HUES6 (cell line): ENCODE data around the gene SPHK1.

Source experiments
- H3K27ac ChIP-seq: 2 replicates; pipeline ENCODE4 v1.7.0; 2013; ENCODE audit warnings: low read depth, mild to moderate bottlenecking, low read length, inconsistent platforms
- H3K27me3 ChIP-seq: 2 replicates; pipeline ENCODE4 v1.6.1; 2013; ENCODE audit warnings: low read length; ENCODE audit not compliant: control insufficient read depth, insufficient read depth
- H3K36me3 ChIP-seq: 2 replicates; pipeline ENCODE4 v1.6.1; 2013; ENCODE audit warnings: low read length; ENCODE audit not compliant: control insufficient read depth, insufficient read depth
- H3K4me1 ChIP-seq: 2 replicates; pipeline ENCODE4 v1.6.1; 2013; ENCODE audit warnings: low read length; ENCODE audit not compliant: control insufficient read depth, insufficient read depth
- H3K4me3 ChIP-seq: 2 replicates; pipeline ENCODE4 v1.5.1; 2013; ENCODE audit warnings: low read depth, low read length
- H3K9ac ChIP-seq: one replicate; pipeline ENCODE4 v1.6.1; 2013; ENCODE audit warnings: mild to moderate bottlenecking, low read length
- H3K9me3 ChIP-seq: 2 replicates; pipeline ENCODE4 v1.6.1; 2013; ENCODE audit warnings: low read depth, low read length; ENCODE audit not compliant: control insufficient read depth, insufficient read depth

SPHK1 gene

GRCh38 chr17:76388966-76389888, 4.8 kb downstream of the SPHK1 start:
- Histone ChIP-seq H3K9ac (no peak overlapping the region), H3K27me3 (peaks cover 21% of the 10 kb centered on the region), H3K4me3 (no peak overlapping the region), H3K4me1 (peaks cover 27% of the 10 kb centered on the region), H3K27ac (no peak overlapping the region), H3K9me3 (no peaks in the 10 kb centered on the region), H3K36me3 (peaks cover 32% of the 10 kb centered on the region)

DNA sequence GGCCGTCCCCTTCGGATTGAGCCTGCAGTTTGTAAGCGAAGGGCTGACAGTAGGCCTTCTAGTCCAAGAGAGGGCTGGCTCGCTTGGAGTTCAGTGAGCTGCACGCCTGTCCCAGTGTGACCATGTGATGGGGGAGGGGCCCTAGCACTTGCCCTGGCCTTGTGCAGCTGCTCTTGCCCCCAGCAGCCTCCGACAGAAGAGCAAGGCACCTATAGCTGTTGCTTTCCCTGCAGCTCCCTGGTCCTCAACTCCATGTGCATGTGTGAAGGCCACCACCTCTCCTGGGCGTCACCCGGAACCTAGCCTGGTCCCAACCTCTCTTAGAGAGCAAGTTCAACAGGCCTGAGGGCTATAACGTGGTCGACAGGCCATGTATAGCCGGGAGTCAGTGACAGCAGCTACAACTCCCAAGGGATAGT, 5.6 kb downstream of the SPHK1 start:
- Histone ChIP-seq H3K27ac (no peak overlapping the region), H3K36me3 (peaks cover 36% of the 10 kb centered on the region), H3K9me3 (no peaks in the 10 kb centered on the region), H3K27me3 (peaks cover 13% of the 10 kb centered on the region), H3K9ac (no peak overlapping the region), H3K4me3 (no peak overlapping the region), H3K4me1 (peaks cover 27% of the 10 kb centered on the region)

DNA sequence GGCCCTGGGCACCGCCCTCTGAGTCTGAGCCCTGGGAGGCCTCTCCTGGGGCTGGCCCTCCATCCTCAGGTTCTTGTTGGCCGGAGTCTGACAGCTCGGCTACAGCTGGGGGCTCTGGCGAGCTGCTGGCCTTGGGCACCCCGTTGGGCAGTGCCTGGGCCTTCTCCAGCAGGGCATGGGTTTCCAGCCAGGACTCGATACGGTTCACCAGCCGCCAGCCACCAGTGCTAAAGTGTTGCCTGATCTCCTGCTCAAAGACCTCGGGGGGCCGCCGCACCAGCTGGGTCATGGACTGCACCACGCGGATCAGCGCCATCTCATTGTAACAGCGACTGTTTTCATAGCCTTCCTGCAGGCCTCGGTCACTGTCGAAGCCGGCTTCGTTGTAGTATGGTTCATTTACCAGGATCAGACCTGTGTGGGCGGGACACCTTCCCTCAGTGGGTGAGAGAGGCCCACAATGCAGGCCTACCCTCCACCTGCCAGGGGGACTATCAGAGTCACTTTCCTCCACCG, 6.8 kb downstream of the SPHK1 start:
- peaks cover 20% of the 10 kb centered on the region for H3K4me1 ChIP-seq
- H3K9me3 ChIP-seq = no peaks in the 10 kb centered on the region
- H3K27me3 ChIP-seq = peaks cover under 1% of the 10 kb centered on the region
- H3K4me3 ChIP-seq = no peak overlapping the region
- no peak overlapping the region for H3K9ac ChIP-seq
- H3K27ac ChIP-seq = no peak overlapping the region
- peaks cover 46% of the 10 kb centered on the region for H3K36me3 ChIP-seq

GRCh38 chr17:76394166-76394565, 9.8 kb downstream of the SPHK1 start:
- Histone ChIP-seq H3K4me1 (peaks cover 11% of the 10 kb centered on the region), H3K27ac (no peak overlapping the region), H3K9me3 (no peaks in the 10 kb centered on the region), H3K27me3 (no peaks in the 10 kb centered on the region), H3K9ac (no peak overlapping the region), H3K4me3 (no peak overlapping the region), H3K36me3 (peaks cover 74% of the 10 kb centered on the region)

GRCh38 chr17:76395980-76396379, 11.6 kb downstream of the SPHK1 start:
- Histone ChIP-seq H3K4me1 (no peaks in the 10 kb centered on the region), H3K4me3 (no peak overlapping the region), H3K9ac (no peak overlapping the region), H3K27me3 (no peaks in the 10 kb centered on the region), H3K27ac (no peak overlapping the region), H3K36me3 (peaks cover 82% of the 10 kb centered on the region), H3K9me3 (no peaks in the 10 kb centered on the region)

DNA sequence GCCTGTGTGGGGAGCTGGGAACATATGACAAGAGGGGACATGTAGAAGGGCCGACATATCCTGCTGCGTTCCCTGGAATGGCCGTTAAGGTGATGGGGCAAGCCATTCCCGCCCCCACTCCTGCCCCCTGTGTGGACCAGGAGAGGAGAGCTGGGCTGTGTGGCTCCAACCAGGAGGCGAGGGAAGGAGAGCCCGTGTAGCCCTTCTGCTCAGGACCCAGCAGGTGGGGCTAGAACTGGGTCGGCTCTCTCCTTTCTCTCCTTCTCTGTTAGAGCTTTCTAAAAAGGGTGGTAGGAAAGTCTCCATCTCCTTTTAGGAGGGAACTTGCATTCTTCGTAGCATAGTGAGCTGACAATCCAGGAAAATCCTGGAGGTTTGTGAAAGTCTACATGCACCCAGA, 12.8 kb downstream of the SPHK1 start:
- Histone ChIP-seq H3K9me3 (no peaks in the 10 kb centered on the region), H3K36me3 (peaks cover 81% of the 10 kb centered on the region), H3K4me3 (no peak overlapping the region), H3K4me1 (no peaks in the 10 kb centered on the region), H3K27me3 (no peaks in the 10 kb centered on the region), H3K9ac (no peak overlapping the region), H3K27ac (no peak overlapping the region)

DNA sequence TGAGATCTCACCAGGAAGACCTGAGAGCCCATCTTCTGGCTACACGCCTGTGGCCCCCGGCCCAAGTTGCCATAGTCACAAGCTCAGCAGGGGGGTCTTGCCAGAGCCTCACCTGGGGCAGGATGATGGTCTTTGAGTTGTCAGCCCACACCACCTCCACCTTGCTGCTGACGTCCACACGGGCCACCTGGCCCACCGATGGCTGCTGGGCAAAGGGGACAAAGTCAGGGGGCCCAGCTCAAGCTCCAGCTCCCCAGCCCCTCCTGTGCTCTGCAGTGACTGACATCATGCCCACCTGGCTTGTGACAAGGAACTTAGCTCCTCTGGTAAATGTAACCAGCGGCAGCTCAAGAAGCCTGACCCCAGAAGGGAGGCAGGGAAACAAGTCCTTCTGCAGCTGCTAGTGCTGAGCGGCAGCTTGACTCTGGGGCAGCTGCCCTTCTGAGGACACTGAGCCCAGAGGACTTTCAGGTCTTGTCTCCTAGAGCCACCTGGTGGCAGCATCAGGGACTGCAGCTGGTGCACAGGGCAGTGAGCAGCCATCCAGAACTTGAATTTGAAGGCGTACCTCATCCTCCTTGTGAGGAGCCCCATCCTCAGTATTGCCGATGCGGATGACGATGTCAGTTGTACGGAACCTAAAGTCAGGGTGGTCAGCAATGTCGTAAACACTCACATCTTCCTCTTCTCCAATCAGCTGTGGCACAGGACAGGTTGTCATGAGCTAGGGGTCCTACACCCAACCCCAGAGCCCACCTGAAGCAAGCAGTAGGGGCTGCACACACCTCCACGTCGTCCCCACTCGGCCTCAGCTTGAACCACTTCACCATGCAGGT, 13.5 kb downstream of the SPHK1 start:
- Histone ChIP-seq H3K36me3 (peaks cover 86% of the 10 kb centered on the region), H3K4me1 (no peaks in the 10 kb centered on the region), H3K4me3 (no peak overlapping the region), H3K9ac (no peak overlapping the region), H3K27ac (no peak overlapping the region), H3K9me3 (no peaks in the 10 kb centered on the region), H3K27me3 (no peaks in the 10 kb centered on the region)

DNA sequence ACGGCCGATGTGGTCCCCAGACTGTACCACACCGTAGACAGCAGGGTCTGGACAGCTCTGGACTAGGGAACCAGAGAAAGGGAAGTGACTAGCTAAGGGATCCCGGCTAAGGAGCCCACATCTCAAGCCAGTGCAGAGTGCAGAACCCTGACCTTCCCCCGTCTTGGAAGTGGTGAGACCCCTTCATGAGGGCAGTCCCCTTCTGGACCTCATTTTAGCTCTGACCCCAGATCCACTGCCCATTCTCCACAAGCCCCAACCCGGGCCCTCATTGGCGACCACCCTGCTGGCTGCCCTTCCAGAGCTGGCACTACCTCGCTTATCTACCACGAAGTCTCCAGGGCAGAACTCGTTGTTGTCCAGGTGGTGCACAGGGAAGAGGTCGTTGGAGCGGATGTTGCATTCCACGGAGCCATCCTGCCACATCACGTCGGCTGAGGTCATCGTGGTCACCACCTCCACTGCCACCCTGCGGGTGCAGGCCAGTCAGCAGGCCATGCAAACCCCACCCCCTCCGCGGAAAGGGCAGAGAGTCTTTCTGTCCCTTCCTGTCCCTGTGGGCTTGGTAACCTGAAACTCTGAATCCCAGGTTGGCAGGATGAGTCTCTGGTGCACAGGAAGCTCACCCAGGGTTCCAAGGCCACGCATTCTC, 14.2 kb downstream of the SPHK1 start:
- Histone ChIP-seq H3K27ac (no peak overlapping the region), H3K9me3 (no peaks in the 10 kb centered on the region), H3K4me3 (no peak overlapping the region), H3K4me1 (no peaks in the 10 kb centered on the region), H3K27me3 (no peaks in the 10 kb centered on the region), H3K9ac (no peak overlapping the region), H3K36me3 (peaks cover 89% of the 10 kb centered on the region)

GRCh38 chr17:76399175-76400172, 15.1 kb downstream of the SPHK1 start:
- Histone ChIP-seq H3K4me3 (no peak overlapping the region), H3K27me3 (no peaks in the 10 kb centered on the region), H3K4me1 (no peaks in the 10 kb centered on the region), H3K36me3 (peaks cover 89% of the 10 kb centered on the region), H3K9me3 (no peaks in the 10 kb centered on the region), H3K27ac (no peak overlapping the region), H3K9ac (no peak overlapping the region)

DNA sequence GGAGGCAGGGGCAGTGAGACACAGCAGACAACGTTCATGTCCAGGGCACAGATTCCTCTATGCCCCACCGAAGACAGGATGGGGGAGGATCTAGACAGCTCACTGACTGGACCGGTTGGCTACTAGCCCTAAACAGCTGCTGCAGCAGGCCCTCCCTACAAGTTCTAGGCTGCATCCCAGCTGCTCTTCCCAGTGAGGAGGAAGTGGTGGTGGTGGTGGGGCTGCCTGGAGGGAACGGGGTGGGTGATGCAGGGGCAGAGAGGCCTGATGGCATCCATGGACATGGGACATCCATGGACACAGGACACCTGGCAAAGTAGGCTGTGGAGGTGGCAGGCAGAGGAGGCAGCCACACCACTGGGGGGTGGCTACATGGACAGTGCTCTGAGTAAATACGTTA, 18.3 kb downstream of the SPHK1 start:
- H3K9ac ChIP-seq = no peak overlapping the region
- no peaks in the 10 kb centered on the region for H3K9me3 ChIP-seq
- H3K4me1 ChIP-seq = no peaks in the 10 kb centered on the region
- H3K36me3 ChIP-seq = peaks cover 79% of the 10 kb centered on the region
- no peak overlapping the region for H3K4me3 ChIP-seq
- H3K27ac ChIP-seq = no peak overlapping the region
- no peaks in the 10 kb centered on the region for H3K27me3 ChIP-seq
